ENCODE measurements around the gene ATP8B4.

ATP8B4 gene

GRCh38 chr15:49855917-49856637 is 263.0 kb downstream of the ATP8B4 start:
- DNase-seq (ENCODE audit: low read depth) = peak; percentile 99

DNA sequence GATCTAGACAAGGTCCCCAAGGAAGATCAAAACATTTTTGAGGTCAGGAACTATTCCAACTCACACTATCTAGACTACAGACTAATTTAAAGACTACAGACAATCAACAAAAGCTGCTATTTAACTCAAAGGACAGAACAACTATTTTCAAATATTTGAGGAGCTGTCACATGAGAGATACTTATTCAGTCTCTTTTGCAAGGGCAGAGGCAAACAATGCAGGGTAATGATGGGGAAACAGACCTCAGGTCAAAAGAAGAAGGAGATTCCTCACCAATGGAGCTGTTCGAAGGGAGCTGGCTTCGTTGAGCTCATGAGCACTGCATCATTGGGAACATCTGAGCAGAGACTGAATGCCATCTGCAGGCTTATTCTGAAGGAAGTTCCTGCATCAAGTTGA is 266.3 kb downstream of the ATP8B4 start:
- no peak for DNase-seq (ENCODE audit: low read depth)

- DNase-seq (ENCODE audit: low read depth) = no peak
Measured at GRCh38 chr15:49848807-49849206, 270.2 kb downstream of the ATP8B4 start.

DNA sequence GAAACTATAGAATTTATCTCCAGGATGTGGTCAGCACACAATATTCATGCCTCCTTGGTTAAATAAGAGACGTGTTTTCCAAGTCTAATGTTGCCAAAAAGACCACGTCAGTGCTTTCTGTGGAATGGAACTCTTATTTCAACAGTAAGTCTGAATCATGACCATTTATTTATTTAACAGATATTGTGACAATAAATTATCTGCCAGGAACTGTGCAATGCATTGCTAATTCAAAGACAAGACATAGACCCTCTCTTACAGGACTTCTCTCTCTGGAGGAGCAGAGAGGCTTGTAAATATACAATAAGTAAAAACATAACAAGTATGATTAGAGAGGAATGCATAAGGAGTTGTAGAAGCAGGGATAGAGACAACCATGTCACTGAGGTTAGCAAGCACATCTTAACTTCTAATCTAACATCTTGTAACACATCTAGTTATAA is 270.7 kb downstream of the ATP8B4 start:
- peak; percentile 99 for DNase-seq (ENCODE audit: low read depth)

- DNase-seq (ENCODE audit: low read depth) = no peak
Measured at GRCh38 chr15:49847423-49848281, 271.4 kb downstream of the ATP8B4 start.

GRCh38 chr15:49844390-49844789 is 274.6 kb downstream of the ATP8B4 start:
- DNase-seq (ENCODE audit: low read depth) = no peak

- no peak for DNase-seq (ENCODE audit: low read depth)
Measured at GRCh38 chr15:49843725-49844124, 275.3 kb downstream of the ATP8B4 start.

- no peak for DNase-seq (ENCODE audit: low read depth)
Measured at GRCh38 chr15:49842031-49842730, 276.9 kb downstream of the ATP8B4 start.

DNA sequence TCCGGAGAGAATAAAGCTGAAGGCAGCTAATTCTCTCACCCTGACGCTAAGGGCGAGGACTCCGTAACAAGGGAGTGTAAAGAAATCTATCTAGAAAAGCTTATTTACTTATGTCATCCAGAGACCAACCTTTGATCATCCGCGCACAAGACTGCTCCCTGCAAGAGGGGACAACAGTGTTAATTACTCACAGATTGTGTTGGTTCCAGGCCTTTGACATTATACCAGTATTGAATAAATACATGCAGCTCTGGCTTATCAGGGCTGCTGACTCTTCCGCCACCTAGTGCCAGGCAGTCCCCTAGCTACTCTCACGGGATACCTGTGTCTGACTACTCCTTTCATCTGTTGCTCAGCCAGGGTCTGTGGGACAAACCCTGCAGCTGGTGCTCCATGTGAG is 286.5 kb downstream of the ATP8B4 start:
- DNase-seq (ENCODE audit: low read depth) = no peak

DNA sequence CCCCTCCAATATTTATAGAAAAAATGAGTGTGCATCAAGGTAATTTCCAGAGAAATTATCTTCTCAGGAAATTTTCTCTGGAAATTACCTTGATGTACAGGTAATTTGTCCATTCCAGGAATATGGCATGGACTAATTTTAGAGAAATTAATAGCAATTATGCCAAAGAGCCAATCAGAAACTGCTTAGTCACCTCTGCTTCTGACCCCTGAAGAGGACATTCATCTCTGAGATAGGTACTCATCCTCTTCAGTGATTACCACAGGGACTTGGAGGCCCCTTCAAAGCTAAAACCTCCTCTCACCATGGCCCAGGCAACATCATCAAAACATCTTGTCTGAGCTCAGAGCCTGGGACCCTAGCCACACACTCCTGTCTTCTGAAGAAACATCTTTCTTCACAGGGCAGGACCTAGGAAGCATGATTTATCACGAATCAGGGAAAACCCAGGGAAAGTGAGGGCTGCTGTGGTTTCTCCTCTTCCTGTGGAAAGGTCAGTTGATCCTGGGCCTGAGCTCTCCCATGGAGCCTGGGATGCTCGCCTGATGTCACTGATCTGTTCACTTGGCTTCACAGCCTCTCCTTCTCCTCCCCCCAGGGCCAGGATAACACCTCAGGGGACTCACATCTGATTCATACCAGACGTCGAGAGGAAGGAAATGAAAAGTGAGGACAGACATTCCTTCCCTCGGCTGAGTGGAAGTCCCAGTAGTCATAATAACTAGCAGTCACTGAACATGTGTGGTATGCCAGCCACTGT is 287.6 kb downstream of the ATP8B4 start:
- peak; percentile 95 for DNase-seq (ENCODE audit: low read depth)

DNA sequence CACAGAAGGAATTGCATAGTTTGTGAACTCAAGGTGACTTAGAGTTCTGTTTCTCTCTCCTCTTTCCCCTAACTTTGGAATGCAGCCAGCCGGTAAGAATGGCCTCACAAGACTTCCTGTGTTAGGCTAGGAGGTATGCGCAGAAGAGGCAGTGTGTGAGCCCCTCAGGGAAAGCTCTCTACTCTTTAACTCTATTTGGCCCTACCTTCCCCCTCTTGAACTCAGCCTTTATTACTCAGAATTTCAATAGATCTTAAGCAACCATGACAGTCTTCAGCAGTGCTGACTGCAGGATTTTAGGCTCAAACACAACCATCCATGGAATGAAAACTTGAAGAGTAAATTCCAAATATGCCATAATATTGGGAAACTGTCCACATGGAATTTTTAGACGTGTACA is 288.6 kb downstream of the ATP8B4 start:
- no peak for DNase-seq (ENCODE audit: low read depth)

DNA sequence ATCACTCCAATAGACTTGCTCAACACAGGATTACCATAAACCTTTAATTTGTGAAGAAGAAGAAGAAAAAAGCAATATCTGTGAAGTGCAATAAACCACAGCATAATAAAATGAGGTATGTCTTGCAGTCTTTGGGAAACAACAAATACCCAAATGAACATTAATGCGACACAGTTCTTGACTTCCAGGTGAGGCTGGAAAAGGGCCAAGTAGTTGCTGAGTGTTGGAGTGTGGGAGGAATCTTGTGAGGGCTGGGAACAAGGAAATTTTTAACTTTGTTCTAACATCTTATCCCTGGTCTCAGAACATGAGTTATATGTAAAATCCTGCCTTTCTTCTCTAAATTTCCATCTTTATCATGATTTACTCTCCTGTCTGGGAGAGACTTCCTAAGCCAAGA is 291.7 kb downstream of the ATP8B4 start:
- DNase-seq (ENCODE audit: low read depth) = no peak

DNA sequence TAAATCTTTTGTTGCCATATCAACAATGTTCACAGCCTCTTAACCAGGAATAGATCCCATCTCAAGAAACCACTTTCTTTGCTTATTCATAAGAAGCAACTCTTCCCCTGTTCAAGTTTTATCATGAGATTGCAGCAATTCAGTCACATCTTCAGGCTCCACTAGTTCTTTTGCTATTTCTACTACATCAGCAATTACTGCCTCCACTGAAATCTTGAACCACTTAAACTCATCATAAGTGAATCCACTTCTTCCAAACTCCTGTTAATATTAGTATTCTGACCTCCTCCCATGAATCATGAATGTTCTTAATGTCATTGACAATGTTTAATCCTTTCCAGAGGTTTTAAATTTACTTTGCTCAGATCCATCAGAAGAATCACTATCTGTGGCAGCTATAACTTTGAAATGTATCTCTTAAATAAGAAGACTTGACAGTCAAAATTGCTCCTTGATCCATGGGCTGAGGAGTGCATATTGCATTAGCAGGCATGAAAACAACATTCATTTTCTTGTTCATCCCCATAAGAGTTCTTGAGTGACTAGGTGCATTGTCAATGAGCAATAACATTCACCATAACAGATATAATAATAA is 292.3 kb downstream of the ATP8B4 start:
- no peak for DNase-seq (ENCODE audit: low read depth)

- no peak for DNase-seq (ENCODE audit: low read depth)
Measured at GRCh38 chr15:49824775-49825099, 294.3 kb downstream of the ATP8B4 start.

GRCh38 chr15:49823987-49824774 is 294.9 kb downstream of the ATP8B4 start:
- DNase-seq (ENCODE audit: low read depth) = no peak

DNA sequence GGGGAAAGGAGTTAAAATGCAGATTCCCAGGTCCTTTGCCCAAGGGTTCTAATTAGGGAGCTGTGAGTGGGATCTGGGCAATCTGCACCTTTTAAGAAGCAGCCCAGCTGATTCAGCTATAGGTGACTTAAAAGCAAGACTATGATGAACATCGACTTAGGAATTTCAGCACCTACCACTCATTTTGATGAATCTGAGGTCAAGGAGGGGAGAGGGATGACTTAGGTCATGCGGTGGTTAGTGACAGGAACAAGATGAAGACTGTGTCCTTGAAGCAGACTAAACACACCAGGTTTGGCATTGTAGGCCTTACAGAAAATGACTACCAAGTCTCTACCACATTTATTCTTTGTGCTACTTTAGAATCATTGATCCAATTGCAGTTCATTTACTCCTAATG is 301.9 kb downstream of the ATP8B4 start:
- no peak for DNase-seq (ENCODE audit: low read depth)

GRCh38 chr15:49815950-49816349 is 303.1 kb downstream of the ATP8B4 start:
- peak; percentile 77 for DNase-seq (ENCODE audit: low read depth)

- DNase-seq (ENCODE audit: low read depth) = no peak
Measured at GRCh38 chr15:49815526-49815925, 303.5 kb downstream of the ATP8B4 start.

- DNase-seq (ENCODE audit: low read depth) = no peak
Measured at GRCh38 chr15:49814709-49815108, 304.3 kb downstream of the ATP8B4 start.

GRCh38 chr15:49813625-49814024 is 305.4 kb downstream of the ATP8B4 start:
- DNase-seq (ENCODE audit: low read depth) = no peak

GRCh38 chr15:49810720-49811119 is 308.3 kb downstream of the ATP8B4 start:
- DNase-seq (ENCODE audit: low read depth) = no peak

All from stromal cell of bone marrow (primary cell).